Psoas muscle (tissue), 8 donors: ENCODE results near the gene SCUBE3. TPM values are rescaled to one million over a fixed set of nuclear protein-coding genes. Genes with fewer than 3 reads are reported as not detected.

ENCODE experiments used
- ATAC-seq, 4 donors: fragments of 200-7000 bp; cut with Tn5 transposase; one replicate each; pipeline ENCODE4 v1.9.1; 2020; ENCODE audit warnings: moderate library complexity in 3 of 4, mild to moderate bottlenecking in 2 of 4
- DNase-seq, 2 donors: peaks; one replicate each; pipeline ENCODE4 v3.0.0-alpha.2; 2020
- H3K27ac ChIP-seq: fragments of 200-600 bp; one replicate; pipeline ENCODE4 v1.8.0; 2022
- H3K27me3 ChIP-seq, 3 donors: fragments of 200-600 bp in 1 of 3; one replicate each; pipeline versions ENCODE4 v1.6.1 to v1.8.0; 2013 to 2022; ENCODE audit warnings: low read length in 2 of 3, mild to moderate bottlenecking in 2 of 3, moderate library complexity in 1 of 3; ENCODE audit not compliant: insufficient read depth in 3 of 3
- H3K36me3 ChIP-seq, 2 donors: fragments of 200-600 bp in 1 of 2; one replicate each; pipeline versions ENCODE4 v1.6.1 to v1.8.0; 2013 to 2022; ENCODE audit warnings: low read depth in 1 of 2, mild to moderate bottlenecking in 1 of 2, moderate library complexity in 1 of 2; ENCODE audit not compliant: insufficient read depth in 1 of 2
- H3K4me1 ChIP-seq: fragments of 200-600 bp; one replicate; pipeline ENCODE4 v1.8.0; 2022
- H3K4me3 ChIP-seq: fragments of 200-600 bp; one replicate; pipeline ENCODE4 v1.8.0; 2022; ENCODE audit warnings: mild to moderate bottlenecking
- H3K9me3 ChIP-seq: fragments of 200-600 bp; one replicate; pipeline ENCODE4 v1.8.0; 2022
- CTCF ChIP-seq: fragments of 200-600 bp; IDR thresholded peaks from one replicate; pipeline ENCODE4 v1.8.0; 2022; ENCODE audit warnings: antibody characterized with exemption
- WGBS, 3 donors: extraction: QIAGEN DNeasy Blood & Tissue Kit; methylation state at CpG; one replicate each; pipeline versions ENCODE4 v1.1.6 to v1.1.7; 2013; 5-methylcytosine and 5-hydroxymethylcytosine counted together
- intact Hi-C, 2 donors: fragments of 100-400 bp; cut with DNase I; formaldehyde crosslinking; loops; one replicate each; pipeline versions ENCODE4 v1.11.0 to v1.14.2; 2022
- polyA plus RNA-seq, 3 donors: library from polyadenylated mRNA; stranded (reverse); fragments of 200-250 nt; gene quantifications; one replicate each; pipeline ENCODE4 v1.2.3, GENCODE V29; 2013
- total RNA-seq, 4 donors: library from RNA; stranded (reverse); fragmentation: NEBNext Ultra II Directional in 2 of 4; extraction: Animal tissue kit (Norgen Biotek cat#: 25700) in 2 of 4; gene quantifications; one replicate each; pipeline versions ENCODE4 v1.2.1 to v1.2.4, GENCODE V29; 2021 to 2023
- donor health status: healthy with polysubstance abuse.
- donor health status: DM: no; HTN: no; CAD: no; lungs with moderate emphysema.
- donor health status: Bipolar disorder and iron deficiency.
- donor health status: healthy.
- donor health status: DM: yes; HTN: yes; CAD: no.
- donor health status: DM: no; HTN: no; CAD: no.
- donor health status: DM: no; HTN: no; CAD: no.
- donor health status: DM: yes; HTN: yes; CAD: no.

The SCUBE3 gene
- total and polyA plus RNA-seq, 7 donors, result 0.01 to 0.21 (median 0.04) TPM; not detected in 2

DNA sequence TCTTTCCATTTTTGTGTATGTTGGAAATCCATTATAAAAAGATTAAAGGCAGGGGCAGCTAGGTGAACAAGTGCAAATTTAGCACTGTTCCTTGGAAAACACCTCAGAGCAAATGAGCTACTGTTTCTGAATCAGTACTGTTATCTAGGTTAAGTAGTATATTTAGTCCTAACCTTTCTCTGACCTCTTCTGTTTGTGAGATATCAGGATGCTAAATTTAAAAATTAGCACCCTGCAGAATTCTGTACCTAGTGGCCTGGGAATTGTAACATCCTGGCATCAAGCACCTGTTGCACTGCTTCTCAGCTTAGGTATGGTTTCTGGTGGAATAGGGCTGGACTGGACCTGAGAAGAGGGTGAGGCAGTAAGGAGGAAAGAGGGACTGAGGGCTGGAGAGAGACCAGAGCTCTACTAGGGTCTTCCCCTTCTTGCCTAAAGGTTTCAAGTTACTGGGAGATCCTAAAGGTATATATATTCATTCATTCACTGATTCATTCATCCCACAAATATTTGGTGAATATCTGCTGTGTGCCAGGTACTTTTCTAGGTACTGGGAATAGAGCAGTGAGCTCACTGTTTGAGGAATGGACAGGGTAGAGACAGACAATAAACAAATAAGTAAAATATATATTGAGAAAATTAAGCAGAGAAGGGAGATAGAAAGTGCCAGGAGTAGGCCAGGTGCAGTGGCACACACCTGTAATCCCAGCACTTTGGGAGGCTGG lies 51.0 kb downstream of the SCUBE3 start:
- peak in 3 of 4 donors; percentile 63 to 70 (median 67) for ATAC-seq

GRCh38 chr6:35265523-35265922 lies 51.8 kb downstream of the SCUBE3 start:
- Histone ChIP-seq H3K27ac (peak overlapping the region; percentile 99), H3K27me3 (no peaks in the 10 kb centered on the region), H3K4me3 (no peak overlapping the region), H3K4me1 (peaks cover 51% of the 10 kb centered on the region), H3K9me3 (no peaks in the 10 kb centered on the region), H3K36me3 (no peaks in the 10 kb centered on the region)
- ATAC-seq (peak; percentile 5 to 9 (median 7)), DNase-seq (no peak)
- intact Hi-C loops, result no loop called here
- TF ChIP-seq CTCF, result no peak
- 45 to 80% (median 50%) methylated on average over 2 of the region's 2 CpGs for WGBS, 3 donors

More for the DNA sequence above, 51.0 kb downstream of the SCUBE3 start:
- Histone ChIP-seq H3K27ac (peak overlapping the region; percentile 99), H3K36me3 (no peaks in the 10 kb centered on the region), H3K27me3 (no peaks in the 10 kb centered on the region), H3K4me1 (peaks cover 55% of the 10 kb centered on the region), H3K9me3 (no peaks in the 10 kb centered on the region), H3K4me3 (no peak overlapping the region)
- TF ChIP-seq CTCF, result no peak
- DNase-seq, result no peak
- intact Hi-C loops, result no loop called here

GRCh38 chr6:35267446-35267845 lies 53.7 kb downstream of the SCUBE3 start:
- Histone ChIP-seq H3K27ac (peak overlapping the region; percentile 99), H3K4me3 (no peak overlapping the region), H3K9me3 (no peaks in the 10 kb centered on the region), H3K4me1 (peaks cover 46% of the 10 kb centered on the region), H3K27me3 (no peaks in the 10 kb centered on the region), H3K36me3 (peaks cover 0 to 5% of the 10 kb centered on the region in 2 donors)
- 55 to 89% (median 71%) methylated on average over 8 of the region's 8 CpGs for WGBS, 3 donors
- no peak for TF ChIP-seq CTCF
- DNase-seq, result no peak
- intact Hi-C loops, result no loop called here
- no peak for ATAC-seq

GRCh38 chr6:35267897-35268296 lies 54.1 kb downstream of the SCUBE3 start:
- WGBS, 3 donors, result 45 to 55% (median 47%) methylated on average over 2 of the region's 2 CpGs
- Histone ChIP-seq H3K4me1 (peaks cover 42% of the 10 kb centered on the region), H3K27me3 (no peaks in the 10 kb centered on the region), H3K27ac (peak overlapping the region; percentile 99), H3K9me3 (no peaks in the 10 kb centered on the region), H3K36me3 (peaks cover 0 to 5% of the 10 kb centered on the region in 2 donors), H3K4me3 (no peak overlapping the region)
- no peak for TF ChIP-seq CTCF
- DNase-seq (no peak), ATAC-seq (no peak)
- intact Hi-C loops, result no loop called here

- Histone ChIP-seq H3K9me3 (no peaks in the 10 kb centered on the region), H3K4me3 (no peak overlapping the region), H3K27ac (no peak overlapping the region), H3K4me1 (peaks cover 31% of the 10 kb centered on the region), H3K36me3 (peaks cover 0 to 5% of the 10 kb centered on the region in 2 donors), H3K27me3 (no peaks in the 10 kb centered on the region)
- WGBS, 3 donors, result 92 to 96% (median 95%) methylated on average over 2 of the region's 2 CpGs
- intact Hi-C loops, result no loop called here
- TF ChIP-seq CTCF, result no peak
- DNase-seq, result no peak
- no peak for ATAC-seq
Measured at GRCh38 chr6:35272005-35272404, 58.2 kb downstream of the SCUBE3 start.
